Measurements from ENCODE around the gene REPS1.
"Not testable (repeated sequence)": the region's sequence is repeated elsewhere in the genome, so short reads cannot be mapped to it uniquely, and the experiment has no call there.

The REPS1 gene

GRCh38 chr6:138999949-139000725 is 12.1 kb upstream of the REPS1 start:
- H2AK5ac ChIP-seq (ENCODE audit: low read length): no peak overlapping the region
- H3K23ac ChIP-seq (ENCODE audit: low read length): no peak overlapping the region
- no CpG with 5 or more reads among the region's 4 CpGs for whole genome bisulfite sequencing (ENCODE audit: extremely low coverage, insufficient coverage, insufficient read length)
- H3K4ac ChIP-seq (ENCODE audit: low read depth, low read length): no peak overlapping the region
- H2AFZ ChIP-seq (ENCODE audit: insufficient read depth, low read length, poor library complexity): no peak overlapping the region
- H3K27me3 ChIP-seq (ENCODE audit: insufficient read depth, low read length): no peaks in the 10 kb centered on the region
- no peak overlapping the region for H3K27ac ChIP-seq (ENCODE audit: low read depth, low read length)
- H3K4me2 ChIP-seq (ENCODE audit: low read length): no peak overlapping the region
- no peak overlapping the region for H2BK120ac ChIP-seq (ENCODE audit: insufficient read depth, low read length, poor library complexity)
- H4K12ac ChIP-seq (ENCODE audit: low read depth, low read length): no peak overlapping the region
- no peaks in the 10 kb centered on the region for H3K4me1 ChIP-seq (ENCODE audit: control insufficient read depth in 1 of 2, insufficient read depth in 2 of 2, low read length in 2 of 2)
- no peaks in the 10 kb centered on the region for H3K36me3 ChIP-seq (ENCODE audit: control insufficient read depth in 1 of 2, insufficient read depth in 2 of 2, low read length in 2 of 2)
- DNase-seq: peak; percentile 53 to 67
- no peaks in the 10 kb centered on the region for H3K79me2 ChIP-seq (ENCODE audit: control insufficient read depth, insufficient read depth, low read length, poor library complexity)
- H3K14ac ChIP-seq (ENCODE audit: low read length): no peak overlapping the region
- H4K8ac ChIP-seq (ENCODE audit: low read depth, low read length): no peak overlapping the region
- no peak overlapping the region for H4K91ac ChIP-seq (ENCODE audit: low read depth, low read length)
- H3K9me3 ChIP-seq (ENCODE audit: insufficient read depth, low read depth, low read length): no peaks in the 10 kb centered on the region
- no peak overlapping the region for H3K18ac ChIP-seq (ENCODE audit: low read length)
- H3K4me3 ChIP-seq (ENCODE audit: low read depth, low read length): no peak overlapping the region
- no peaks in the 10 kb centered on the region for H3K79me1 ChIP-seq (ENCODE audit: low read length)
- no peak overlapping the region for H3K9ac ChIP-seq (ENCODE audit: low read length)
- no peak overlapping the region for H2BK12ac ChIP-seq (ENCODE audit: low read length)
- no peak overlapping the region for H2BK5ac ChIP-seq (ENCODE audit: low read depth, low read length, poor library complexity)

DNA sequence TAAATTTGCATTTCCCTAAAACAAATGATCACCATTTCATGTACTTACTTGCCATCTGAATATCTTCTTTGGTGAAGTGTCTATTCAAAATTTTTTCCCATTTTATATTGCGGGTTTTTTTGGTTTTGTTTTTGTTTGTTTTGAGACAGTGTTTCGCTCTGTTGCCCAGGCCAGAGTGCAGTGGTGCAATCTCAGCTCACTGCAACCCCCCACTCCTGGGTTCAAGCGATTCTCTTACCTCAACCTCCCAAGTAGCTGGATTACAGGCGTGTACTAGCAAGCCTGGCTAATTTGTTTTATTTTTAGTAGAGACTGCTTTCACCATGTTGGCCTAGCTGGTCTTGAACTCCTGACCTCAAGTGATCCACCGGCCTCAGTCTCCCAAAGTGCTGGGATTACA is 9.1 kb upstream of the REPS1 start:
- DNase-seq: no peak
- no peak overlapping the region for H2BK12ac ChIP-seq (ENCODE audit: low read length)
- H2BK5ac ChIP-seq (ENCODE audit: low read depth, low read length, poor library complexity): no peak overlapping the region
- H2AK5ac ChIP-seq (ENCODE audit: low read length): no peak overlapping the region
- no peak overlapping the region for H3K14ac ChIP-seq (ENCODE audit: low read length)
- H4K12ac ChIP-seq (ENCODE audit: low read depth, low read length): no peak overlapping the region
- H3K36me3 ChIP-seq (ENCODE audit: control insufficient read depth in 1 of 2, insufficient read depth in 2 of 2, low read length in 2 of 2): no peaks in the 10 kb centered on the region
- H3K27me3 ChIP-seq (ENCODE audit: insufficient read depth, low read length): no peaks in the 10 kb centered on the region
- no peak overlapping the region for H2BK120ac ChIP-seq (ENCODE audit: insufficient read depth, low read length, poor library complexity)
- WGBS (ENCODE audit: extremely low coverage, insufficient coverage, insufficient read length): no CpG with 5 or more reads among the region's 5 CpGs
- no peak overlapping the region for H3K23ac ChIP-seq (ENCODE audit: low read length)
- no peak overlapping the region for H3K18ac ChIP-seq (ENCODE audit: low read length)
- no peaks in the 10 kb centered on the region for H3K79me1 ChIP-seq (ENCODE audit: low read length)
- H3K4me3 ChIP-seq (ENCODE audit: low read depth, low read length): no peak overlapping the region
- no peak overlapping the region for H3K4ac ChIP-seq (ENCODE audit: low read depth, low read length)
- no peak overlapping the region for H2AFZ ChIP-seq (ENCODE audit: insufficient read depth, low read length, poor library complexity)
- H3K4me1 ChIP-seq (ENCODE audit: control insufficient read depth in 1 of 2, insufficient read depth in 2 of 2, low read length in 2 of 2): peaks cover 0 to 3% of the 10 kb centered on the region in 2 experiments
- H3K27ac ChIP-seq (ENCODE audit: low read depth, low read length): no peak overlapping the region
- H4K91ac ChIP-seq (ENCODE audit: low read depth, low read length): no peak overlapping the region
- H3K4me2 ChIP-seq (ENCODE audit: low read length): no peak overlapping the region
- H3K9ac ChIP-seq (ENCODE audit: low read length): no peak overlapping the region
- no peak overlapping the region for H4K8ac ChIP-seq (ENCODE audit: low read depth, low read length)
- no peaks in the 10 kb centered on the region for H3K9me3 ChIP-seq (ENCODE audit: insufficient read depth, low read depth, low read length)
- H3K79me2 ChIP-seq (ENCODE audit: control insufficient read depth, insufficient read depth, low read length, poor library complexity): no peaks in the 10 kb centered on the region

DNA sequence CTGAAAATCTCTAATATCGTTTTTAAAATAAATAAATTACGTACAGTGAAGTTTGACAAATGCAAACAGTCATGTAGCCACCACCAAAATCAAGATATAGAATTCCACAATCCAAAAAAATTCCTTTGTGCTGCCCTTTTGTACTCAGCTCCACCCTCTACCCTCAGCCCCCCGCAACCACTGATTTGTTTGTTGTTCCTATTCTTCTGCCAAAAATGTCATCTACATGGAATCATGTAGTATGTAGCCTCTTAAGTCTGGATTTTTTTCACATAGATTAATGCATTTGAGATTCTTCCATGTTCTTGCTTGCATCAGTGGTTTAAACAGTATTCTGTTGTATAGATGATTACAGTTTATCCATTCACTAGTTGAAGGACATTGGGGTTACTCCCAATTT is 8.5 kb upstream of the REPS1 start:
- DNase-seq: no peak

DNA sequence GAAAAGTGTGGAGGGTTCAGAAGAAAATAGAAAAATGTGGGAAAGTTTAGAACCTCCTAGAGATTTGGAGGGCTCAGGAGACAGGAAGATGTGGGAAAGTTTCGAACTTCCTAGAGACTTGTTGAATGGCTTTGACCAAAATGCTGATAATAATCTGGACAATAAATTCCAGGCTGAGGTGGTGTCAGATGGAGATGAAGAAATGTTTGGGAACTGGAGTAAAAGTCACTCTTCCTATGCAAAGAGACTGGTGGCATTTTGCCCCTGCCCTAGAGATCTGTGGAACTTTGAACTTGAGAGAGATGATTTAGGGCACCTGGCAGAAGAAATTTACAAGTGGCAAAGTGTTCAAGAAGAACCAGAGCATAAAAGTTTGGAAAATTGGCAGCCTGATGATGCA is 5.4 kb upstream of the REPS1 start:
- H4K12ac ChIP-seq (ENCODE audit: low read depth, low read length); H3K4me1 ChIP-seq (ENCODE audit: control insufficient read depth in 1 of 2, insufficient read depth in 2 of 2, low read length in 2 of 2); H3K18ac ChIP-seq (ENCODE audit: low read length); H2BK12ac ChIP-seq (ENCODE audit: low read length); H3K9ac ChIP-seq (ENCODE audit: low read length); H2BK120ac ChIP-seq (ENCODE audit: insufficient read depth, low read length, poor library complexity); H2AK5ac ChIP-seq (ENCODE audit: low read length); H2BK5ac ChIP-seq (ENCODE audit: low read depth, low read length, poor library complexity); H3K79me1 ChIP-seq (ENCODE audit: low read length); H3K23ac ChIP-seq (ENCODE audit: low read length); H3K4me3 ChIP-seq (ENCODE audit: low read depth, low read length); H2AFZ ChIP-seq (ENCODE audit: insufficient read depth, low read length, poor library complexity); H4K91ac ChIP-seq (ENCODE audit: low read depth, low read length); H3K9me3 ChIP-seq (ENCODE audit: insufficient read depth, low read depth, low read length); H3K79me2 ChIP-seq (ENCODE audit: control insufficient read depth, insufficient read depth, low read length, poor library complexity); H3K27ac ChIP-seq (ENCODE audit: low read depth, low read length); H3K36me3 ChIP-seq (ENCODE audit: control insufficient read depth in 1 of 2, insufficient read depth in 2 of 2, low read length in 2 of 2); H3K4ac ChIP-seq (ENCODE audit: low read depth, low read length); H3K4me2 ChIP-seq (ENCODE audit: low read length); H3K14ac ChIP-seq (ENCODE audit: low read length); H3K27me3 ChIP-seq (ENCODE audit: insufficient read depth, low read length); H4K8ac ChIP-seq (ENCODE audit: low read depth, low read length): not testable (repeated sequence)
- DNase-seq: peak in 1 of 2 donors; percentile 59
- no CpG with 5 or more reads among the region's 1 CpG for WGBS (ENCODE audit: extremely low coverage, insufficient coverage, insufficient read length)

More for the DNA sequence above, 8.5 kb upstream of the REPS1 start:
- Histone ChIP-seq H4K91ac (ENCODE audit: low read depth, low read length) (no peak overlapping the region), H2BK12ac (ENCODE audit: low read length) (no peak overlapping the region), H3K9ac (ENCODE audit: low read length) (no peak overlapping the region), H2BK5ac (ENCODE audit: low read depth, low read length, poor library complexity) (no peak overlapping the region), H3K18ac (ENCODE audit: low read length) (no peak overlapping the region), H3K4me2 (ENCODE audit: low read length) (no peak overlapping the region), H3K23ac (ENCODE audit: low read length) (no peak overlapping the region), H3K79me2 (ENCODE audit: control insufficient read depth, insufficient read depth, low read length, poor library complexity) (no peaks in the 10 kb centered on the region), H3K27ac (ENCODE audit: low read depth, low read length) (no peak overlapping the region), H3K4ac (ENCODE audit: low read depth, low read length) (no peak overlapping the region), H2AK5ac (ENCODE audit: low read length) (no peak overlapping the region), H2BK120ac (ENCODE audit: insufficient read depth, low read length, poor library complexity) (no peak overlapping the region), H3K79me1 (ENCODE audit: low read length) (no peaks in the 10 kb centered on the region), H3K27me3 (ENCODE audit: insufficient read depth, low read length) (no peaks in the 10 kb centered on the region), H3K4me1 (ENCODE audit: control insufficient read depth in 1 of 2, insufficient read depth in 2 of 2, low read length in 2 of 2) (peaks cover 0 to 3% of the 10 kb centered on the region in 2 experiments), H4K12ac (ENCODE audit: low read depth, low read length) (no peak overlapping the region), H2AFZ (ENCODE audit: insufficient read depth, low read length, poor library complexity) (no peak overlapping the region), H3K36me3 (ENCODE audit: control insufficient read depth in 1 of 2, insufficient read depth in 2 of 2, low read length in 2 of 2) (no peaks in the 10 kb centered on the region), H3K9me3 (ENCODE audit: insufficient read depth, low read depth, low read length) (no peaks in the 10 kb centered on the region), H4K8ac (ENCODE audit: low read depth, low read length) (no peak overlapping the region), H3K4me3 (ENCODE audit: low read depth, low read length) (no peak overlapping the region), H3K14ac (ENCODE audit: low read length) (no peak overlapping the region)
- no CpG with 5 or more reads among the region's 3 CpGs for WGBS (ENCODE audit: extremely low coverage, insufficient coverage, insufficient read length)

Data from trophoblast cell (in vitro differentiated cells and primary cell).